Progenitor cell of endocrine pancreas (in vitro differentiated cells): ENCODE measurements around the gene SENP6. TPM values are rescaled to one million over a fixed set of nuclear protein-coding genes. Genes with fewer than 3 reads are reported as not detected.
A peak's percentile ranks its signal among the peaks of the same experiment; 100 is the strongest.

ENCODE experiments used
- DNase-seq: peaks from one replicate; pipeline ENCODE4 v3.0.0; 2021; ENCODE audit warnings: low spot score; ENCODE audit not compliant: unreplicated experiment
- H3K27ac Mint-ChIP-seq: 2 replicates; pipeline ENCODE4 v1.8.0; 2021; ENCODE audit warnings: mild to moderate bottlenecking, moderate library complexity, mixed read lengths
- H3K27me3 Mint-ChIP-seq: 2 replicates; pipeline ENCODE4 v1.8.0; 2021; ENCODE audit warnings: mixed read lengths
- H3K36me3 Mint-ChIP-seq: 2 replicates; pipeline ENCODE4 v1.8.0; 2022; ENCODE audit warnings: mixed read lengths; ENCODE audit not compliant: insufficient read depth
- H3K4me1 Mint-ChIP-seq: 2 replicates; pipeline ENCODE4 v1.8.0; 2021; ENCODE audit warnings: low read depth, mixed read lengths
- H3K4me3 Mint-ChIP-seq: 2 replicates; pipeline ENCODE4 v1.8.0; 2021; ENCODE audit warnings: low read depth, mild to moderate bottlenecking, moderate library complexity, mixed read lengths
- H3K9me3 Mint-ChIP-seq: 2 replicates; pipeline ENCODE4 v1.8.0; 2021; ENCODE audit warnings: low read depth, mixed read lengths
- CTCF ChIP-seq: fragments of 200-600 bp; sonication (generic); IDR thresholded peaks from one replicate; pipeline ENCODE4 v1.5.0; 2021; ENCODE audit warnings: antibody characterized with exemption, mild to moderate bottlenecking; ENCODE audit not compliant: unreplicated experiment
- total RNA-seq: library from RNA; stranded (reverse); gene quantifications from 2 replicates; pipeline ENCODE4 v1.2.1, GENCODE V29; 2021

SENP6 gene
- total RNA-seq, 1 donor from 2014 or later: 140 TPM

- Mint-ChIP-seq H3K36me3 (peaks cover 6% of the 10 kb centered on the region), H3K4me1 (peaks cover 5% of the 10 kb centered on the region), H3K27ac (peak overlapping the region; percentile 87), H3K9me3 (peaks cover 3% of the 10 kb centered on the region), H3K4me3 (no peak overlapping the region), H3K27me3 (no peaks in the 10 kb centered on the region)
- no peak for DNase-seq
- no peak for TF ChIP-seq CTCF
These were observed 157.5 kb downstream of the SENP6 start for GRCh38 chr6:75759207-75759606.

- Mint-ChIP-seq H3K9me3 (peaks cover 3% of the 10 kb centered on the region), H3K27me3 (no peaks in the 10 kb centered on the region), H3K4me1 (peaks cover 5% of the 10 kb centered on the region), H3K4me3 (no peak overlapping the region), H3K36me3 (peaks cover 8% of the 10 kb centered on the region), H3K27ac (no peak overlapping the region)
- no peak for TF ChIP-seq CTCF
- no peak for DNase-seq
These were observed 158.6 kb downstream of the SENP6 start for GRCh38 chr6:75760320-75760719.

GRCh38 chr6:75761489-75761888 lies 159.8 kb downstream of the SENP6 start:
- TF ChIP-seq CTCF: no peak
- no peaks in the 10 kb centered on the region for H3K27me3 Mint-ChIP-seq
- no peak overlapping the region for H3K27ac Mint-ChIP-seq
- H3K4me1 Mint-ChIP-seq: peaks cover 5% of the 10 kb centered on the region
- no peak for DNase-seq
- H3K4me3 Mint-ChIP-seq: no peak overlapping the region
- peaks cover 3% of the 10 kb centered on the region for H3K9me3 Mint-ChIP-seq
- peaks cover 8% of the 10 kb centered on the region for H3K36me3 Mint-ChIP-seq

- Mint-ChIP-seq H3K27me3 (no peaks in the 10 kb centered on the region), H3K27ac (peak overlapping the region; percentile 37), H3K4me1 (peaks cover 5% of the 10 kb centered on the region), H3K36me3 (peaks cover 8% of the 10 kb centered on the region), H3K4me3 (no peak overlapping the region), H3K9me3 (peaks cover 3% of the 10 kb centered on the region)
- no peak for TF ChIP-seq CTCF
- no peak for DNase-seq
These were observed 160.4 kb downstream of the SENP6 start for GRCh38 chr6:75762063-75762462.

GRCh38 chr6:75766387-75766786 lies 164.7 kb downstream of the SENP6 start:
- H3K4me1 Mint-ChIP-seq: peaks cover 7% of the 10 kb centered on the region
- no peaks in the 10 kb centered on the region for H3K9me3 Mint-ChIP-seq
- DNase-seq: no peak
- no peaks in the 10 kb centered on the region for H3K27me3 Mint-ChIP-seq
- H3K36me3 Mint-ChIP-seq: peaks cover 9% of the 10 kb centered on the region
- H3K27ac Mint-ChIP-seq: no peak overlapping the region
- TF ChIP-seq CTCF: no peak
- no peak overlapping the region for H3K4me3 Mint-ChIP-seq

Other genes starting within 250 kb of the SENP6 start
- 0.31 and 0.73 TPM in 2 replicates for gene FILIP1, start 108.1 kb upstream of the SENP6 start, total RNA-seq
- 105 and 110 TPM in 2 replicates for gene MYO6, start 147.4 kb downstream of the SENP6 start, total RNA-seq